ENCODE data around the gene COLEC12.

DNA sequence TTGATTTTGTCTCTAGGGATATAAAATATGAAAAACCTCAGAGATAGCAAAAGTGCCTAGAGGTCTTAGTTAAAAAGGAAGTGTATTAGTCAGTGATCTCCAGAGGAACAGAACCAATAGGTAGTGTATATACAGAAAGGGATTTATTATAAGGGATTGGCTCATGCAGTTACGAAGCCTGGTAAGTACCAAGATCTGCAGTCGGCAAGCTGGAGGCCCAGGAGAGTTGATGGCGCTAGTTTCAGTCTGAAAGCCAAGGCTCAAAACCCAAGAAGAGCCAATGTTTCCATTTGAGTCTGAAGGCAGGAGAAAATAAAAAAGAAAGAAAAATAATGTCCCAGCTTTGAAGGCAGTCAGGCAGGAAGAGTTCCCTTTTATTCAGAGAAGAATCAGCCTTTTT, 93.3 kb downstream of the COLEC12 start:
- TF ChIP-seq, protein P1, sequence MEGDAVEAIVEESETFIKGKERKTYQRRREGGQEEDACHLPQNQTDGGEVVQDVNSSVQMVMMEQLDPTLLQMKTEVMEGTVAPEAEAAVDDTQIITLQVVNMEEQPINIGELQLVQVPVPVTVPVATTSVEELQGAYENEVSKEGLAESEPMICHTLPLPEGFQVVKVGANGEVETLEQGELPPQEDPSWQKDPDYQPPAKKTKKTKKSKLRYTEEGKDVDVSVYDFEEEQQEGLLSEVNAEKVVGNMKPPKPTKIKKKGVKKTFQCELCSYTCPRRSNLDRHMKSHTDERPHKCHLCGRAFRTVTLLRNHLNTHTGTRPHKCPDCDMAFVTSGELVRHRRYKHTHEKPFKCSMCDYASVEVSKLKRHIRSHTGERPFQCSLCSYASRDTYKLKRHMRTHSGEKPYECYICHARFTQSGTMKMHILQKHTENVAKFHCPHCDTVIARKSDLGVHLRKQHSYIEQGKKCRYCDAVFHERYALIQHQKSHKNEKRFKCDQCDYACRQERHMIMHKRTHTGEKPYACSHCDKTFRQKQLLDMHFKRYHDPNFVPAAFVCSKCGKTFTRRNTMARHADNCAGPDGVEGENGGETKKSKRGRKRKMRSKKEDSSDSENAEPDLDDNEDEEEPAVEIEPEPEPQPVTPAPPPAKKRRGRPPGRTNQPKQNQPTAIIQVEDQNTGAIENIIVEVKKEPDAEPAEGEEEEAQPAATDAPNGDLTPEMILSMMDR (IDR thresholded peaks at IDR 0.05; ENCODE audit: low read depth, low read length), result no peak
- TF ChIP-seq POLR2A (IDR thresholded peaks at IDR 0.05; ENCODE audit: extremely low read depth, insufficient read length), result no peak
- TF ChIP-seq, protein P2, sequence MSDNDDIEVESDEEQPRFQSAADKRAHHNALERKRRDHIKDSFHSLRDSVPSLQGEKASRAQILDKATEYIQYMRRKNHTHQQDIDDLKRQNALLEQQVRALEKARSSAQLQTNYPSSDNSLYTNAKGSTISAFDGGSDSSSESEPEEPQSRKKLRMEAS (IDR thresholded peaks at IDR 0.05; ENCODE audit: low read depth, low read length), result no peak
- no peak for TF ChIP-seq MYC (IDR thresholded peaks at IDR 0.05; ENCODE audit: low read depth, low read length)
